H1 (cell line): ENCODE measurements around the gene VAV2. TPM values are rescaled to one million over a fixed set of nuclear protein-coding genes. Genes with fewer than 3 reads are reported as not detected.

Experiments
- CTCF ChIA-PET: fragments of 300-600 bp; sonication (Branson Sonifier 250); formaldehyde crosslinking; loops from one replicate; lab custom pipeline; 2021; ENCODE audit not compliant: partially characterized antibody; lab: Charles Lee
- POLR2A ChIA-PET: fragments of 300-600 bp; sonication (Branson Sonifier 250); formaldehyde crosslinking; loops from one replicate; lab custom pipeline; 2021; ENCODE audit warnings: inconsistent platforms; ENCODE audit not compliant: partially characterized antibody; lab: Charles Lee
- DNase-seq, 2 experiments: peaks; one replicate each; pipeline versions ENCODE4 v3.0.0 to v3.0.0-alpha.2; 2010 to 2022; ENCODE audit warnings: low spot score in 2 of 2, low read depth in 1 of 2, mixed read lengths in 1 of 2
- FAIRE-seq: peaks from 2 replicates; lab custom pipeline; 2011; peaks lifted over from hg19 to GRCh38; lab: Jason Lieb, UNC
- H2AFZ ChIP-seq: 2 replicates; pipeline ENCODE4 v1.8.1; 2012; ENCODE audit warnings: low read length, inconsistent platforms
- H2AK5ac ChIP-seq: 2 replicates; pipeline ENCODE4 v1.6.1; 2013; ENCODE audit warnings: low read depth, low read length
- H2BK120ac ChIP-seq: replicated peaks from 2 replicates; pipeline ENCODE3; 2013; ENCODE audit warnings: low read depth, low read length, inconsistent platforms
- H2BK12ac ChIP-seq: 2 replicates; pipeline ENCODE4 v1.6.1; 2013; ENCODE audit warnings: low read depth, low read length
- H2BK15ac ChIP-seq: 2 replicates; pipeline ENCODE4 v1.6.1; 2013; ENCODE audit warnings: low read length
- H2BK20ac ChIP-seq: 2 replicates; pipeline ENCODE4 v1.6.1; 2013; ENCODE audit warnings: low read length
- H2BK5ac ChIP-seq: 2 replicates; pipeline ENCODE4 v1.6.1; 2013; ENCODE audit warnings: low read depth, low read length
- H3K14ac ChIP-seq: 2 replicates; pipeline ENCODE4 v1.6.1; 2013; ENCODE audit warnings: inconsistent platforms; ENCODE audit not compliant: insufficient read length
- H3K18ac ChIP-seq: 2 replicates; pipeline ENCODE4 v1.6.1; 2013; ENCODE audit warnings: low read length; ENCODE audit errors: extremely low read depth
- H3K23ac ChIP-seq: 2 replicates; pipeline ENCODE4 v1.6.1; 2013; ENCODE audit warnings: inconsistent platforms; ENCODE audit not compliant: insufficient read length
- H3K23me2 ChIP-seq: 2 replicates; pipeline ENCODE4 v1.6.1; 2013; ENCODE audit warnings: low read depth, low read length
- H3K27ac ChIP-seq: 2 replicates; pipeline ENCODE4 v1.6.1; 2011; ENCODE audit warnings: low read depth, low read length, inconsistent platforms
- H3K27me3 ChIP-seq, 4 experiments: replicated peaks in 1 of 4; 1 replicate in 1 of 4; 2 replicates in 3 of 4; pipeline versions ENCODE4 v1.6.1 to v1.8.1; 2011 to 2013; ENCODE audit warnings: low read length in 3 of 4, mild to moderate bottlenecking in 3 of 4, inconsistent platforms in 2 of 4, mixed read lengths in 2 of 4, moderate library complexity in 1 of 4; ENCODE audit not compliant: control insufficient read depth in 3 of 4, insufficient read depth in 3 of 4; ENCODE audit errors: extremely low read depth in 1 of 4
- H3K36me3 ChIP-seq, 4 experiments: 2 replicates each; pipeline versions ENCODE4 v1.6.1 to v1.8.1; 2011 to 2013; ENCODE audit warnings: mild to moderate bottlenecking in 4 of 4, low read length in 3 of 4, moderate library complexity in 2 of 4, control low read depth in 1 of 4, inconsistent platforms in 1 of 4; ENCODE audit not compliant: insufficient read depth in 4 of 4, control insufficient read depth in 2 of 4
- H3K4ac ChIP-seq: replicated peaks from 2 replicates; pipeline ENCODE3; 2013; ENCODE audit warnings: low read length, low read depth, mixed read lengths, inconsistent platforms; ENCODE audit not compliant: insufficient read length
- H3K4me1 ChIP-seq, 4 experiments: replicated peaks in 1 of 4; 1 replicate in 1 of 4; 2 replicates in 3 of 4; pipeline versions ENCODE4 v1.6.1 to v1.8.1; 2011 to 2013; ENCODE audit warnings: low read length in 3 of 4, inconsistent platforms in 2 of 4, mixed read lengths in 1 of 4; ENCODE audit not compliant: insufficient read depth in 4 of 4, control insufficient read depth in 3 of 4
- H3K4me2 ChIP-seq, 2 experiments: 2 replicates each; pipeline versions ENCODE4 v1.6.1 to v1.8.1; 2011 to 2013; ENCODE audit warnings: low read depth in 2 of 2, low read length in 2 of 2, control low read depth in 1 of 2, inconsistent platforms in 1 of 2, mild to moderate bottlenecking in 1 of 2; ENCODE audit not compliant: insufficient read depth in 1 of 2
- H3K4me3 ChIP-seq, 4 experiments: fragments of 200-600, 300-600 bp in 1 of 4; sonication (generic), shearing (Covaris generic), sonication (Bioruptor Twin) in 1 of 4; 2 replicates each; pipeline versions ENCODE4 v1.5.1 to v1.8.1; 2011 to 2016; ENCODE audit warnings: low read length in 4 of 4, low read depth in 3 of 4, control low read depth in 2 of 4, inconsistent platforms in 2 of 4, mild to moderate bottlenecking in 2 of 4, mixed read lengths in 1 of 4, moderate library complexity in 1 of 4; ENCODE audit not compliant: insufficient read depth in 2 of 4; ENCODE audit errors: extremely low read depth in 1 of 4
- H3K56ac ChIP-seq: replicated peaks from 2 replicates; pipeline ENCODE3; 2013; ENCODE audit warnings: low read depth, mild to moderate bottlenecking, mixed read lengths, low read length, inconsistent platforms; ENCODE audit not compliant: insufficient read length
- H3K79me1 ChIP-seq: 2 replicates; pipeline ENCODE4 v1.6.1; 2013; ENCODE audit warnings: low read depth, low read length, control low read depth
- H3K79me2 ChIP-seq, 2 experiments: 2 replicates each; pipeline versions ENCODE4 v1.6.1 to v1.8.1; 2012 to 2013; ENCODE audit warnings: low read length in 2 of 2, mild to moderate bottlenecking in 2 of 2, inconsistent platforms in 1 of 2; ENCODE audit not compliant: insufficient read depth in 2 of 2, control insufficient read depth in 1 of 2
- H3K9ac ChIP-seq, 4 experiments: replicated peaks in 1 of 4; 1 replicate in 1 of 4; 2 replicates in 3 of 4; pipeline versions ENCODE4 v1.6.1 to v1.8.1; 2011 to 2013; ENCODE audit warnings: low read depth in 3 of 4, low read length in 3 of 4, control low read depth in 2 of 4, mild to moderate bottlenecking in 2 of 4, moderate library complexity in 2 of 4, inconsistent platforms in 1 of 4; ENCODE audit errors: extremely low read depth in 1 of 4
- H3K9me3 ChIP-seq, 2 experiments: 2 replicates each; pipeline versions ENCODE4 v1.6.1 to v1.8.1; 2012 to 2013; ENCODE audit warnings: mild to moderate bottlenecking in 2 of 2, moderate library complexity in 2 of 2, control low read depth in 1 of 2, inconsistent platforms in 1 of 2, low read depth in 1 of 2, low read length in 1 of 2, mixed read lengths in 1 of 2; ENCODE audit not compliant: insufficient read depth in 2 of 2
- H4K20me1 ChIP-seq, 2 experiments: replicated peaks in 1 of 2; 2 replicates each; pipeline versions ENCODE3 to v1.8.1; 2011 to 2013; ENCODE audit warnings: inconsistent platforms in 2 of 2, low read length in 2 of 2, mild to moderate bottlenecking in 1 of 2; ENCODE audit not compliant: insufficient read depth in 2 of 2, control insufficient read depth in 1 of 2
- H4K5ac ChIP-seq: 2 replicates; pipeline ENCODE4 v1.6.1; 2013; ENCODE audit warnings: low read length, low read depth, mixed read lengths, inconsistent platforms; ENCODE audit not compliant: insufficient read length
- H4K8ac ChIP-seq: 2 replicates; pipeline ENCODE4 v1.8.0; 2013; ENCODE audit warnings: mild to moderate bottlenecking, moderate library complexity, low read length, inconsistent platforms; ENCODE audit not compliant: insufficient read depth; ENCODE audit errors: extremely low read depth
- H4K91ac ChIP-seq: replicated peaks from 2 replicates; pipeline ENCODE3; 2013; ENCODE audit warnings: low read length, mixed read lengths, inconsistent platforms; ENCODE audit not compliant: insufficient read length
- NRF1 ChIP-seq: IDR thresholded peaks from 2 replicates; pipeline ENCODE4 v1.6.1; 2011; ENCODE audit warnings: mild to moderate bottlenecking, low read depth, low read length, improper control_type of control experiment
- RFX5 ChIP-seq: IDR thresholded peaks from 2 replicates; pipeline ENCODE4 v1.6.1; 2011; ENCODE audit warnings: low read depth, low read length, improper control_type of control experiment, borderline replicate concordance
- TEAD4 ChIP-seq: IDR thresholded peaks from 2 replicates; pipeline ENCODE4 v1.6.1; 2012; ENCODE audit warnings: low read depth, low read length, inconsistent platforms, mixed read lengths
- WGBS, 2 experiments: shearing (Covaris generic) in 1 of 2; methylation state at CpG; one replicate each; pipeline versions ENCODE4 v1.1.6 to v1.1.7; 2013 to 2015; ENCODE audit warnings: low lambda C conversion rate in 2 of 2, mixed read lengths in 2 of 2, inconsistent platforms in 1 of 2, low coverage in 1 of 2, missing lambda C conversion rate in 1 of 2; ENCODE audit not compliant: insufficient replicate concordance in 2 of 2, insufficient coverage in 1 of 2, insufficient read length in 1 of 2; ENCODE audit errors: extremely low coverage in 1 of 2, missing lambda C conversion rate in 1 of 2; 5-methylcytosine and 5-hydroxymethylcytosine counted together
- polyA plus RNA-seq, 7 experiments: library from polyadenylated mRNA; depleted of rRNA in 3 of 7; stranded (reverse) in 5 of 7; unstranded in 2 of 7; fragments of >200 nt in 5 of 7; fragments of 200-250 nt in 2 of 7; gene quantifications; 1 replicate in 5 of 7; 2 replicates in 1 of 7; 4 replicates in 1 of 7; pipeline versions ENCODE4 v1.2.1 to v1.2.3, GENCODE V29; 2011 to 2013; ENCODE audit warnings: missing spikeins in 2 of 7, mixed read lengths in 2 of 7
- total RNA-seq: library from RNA; stranded (reverse); fragmentation: NEBNext Ultra II Directional; extraction: Animal tissue kit (Norgen Biotek cat#: 25700); gene quantifications from 2 replicates; pipeline ENCODE4 v1.2.1, GENCODE V29; 2021

The VAV2 gene
- total and polyA plus RNA-seq, 2 of the 8 experiments (the other 6 are each of a cell fraction or from before 2014, with no cell fraction given), result 13.6 to 37.6 TPM

GRCh38 chr9:133783331-133783731 lies 208.8 kb downstream of the VAV2 start:
- Histone ChIP-seq H2BK12ac (no peak overlapping the region), H3K9me3 (no peaks in the 10 kb centered on the region), H3K4me1 (peaks cover 0 to 3% (median 1%) of the 10 kb centered on the region in 4 experiments; a peak in 4 of 7 replicates), H3K4me3 (no peak overlapping the region), H2BK120ac (no peak overlapping the region), H3K79me2 (no peaks in the 10 kb centered on the region), H3K18ac (no peak overlapping the region), H2BK15ac (no peak overlapping the region), H3K56ac (no peak overlapping the region), H3K4me2 (no peak overlapping the region), H4K8ac (no peak overlapping the region), H4K5ac (no peak overlapping the region), H4K20me1 (peaks cover 6 to 15% of the 10 kb centered on the region in 2 experiments), H4K91ac (no peak overlapping the region), H3K27ac (no peak overlapping the region), H3K23me2 (no peaks in the 10 kb centered on the region)
- FAIRE-seq, result no peak
- POLR2A ChIA-PET, result interaction anchor here (0.6 kb wide), 1 partner anchor 111 kb away, joined by 3 read pairs; no protein-coding TSS in a partner anchor
- WGBS, 2 experiments, result 98% methylated on average over 11 of the region's 13 CpGs; no CpG with 5 or more reads in 1 of the 2 experiments
- TF ChIP-seq TEAD4, result no peak
- TF ChIP-seq NRF1, result no peak
- no peak for TF ChIP-seq RFX5
- TF ChIP-seq, all 59 proteins: peak for 0
- no peak for DNase-seq
- no peak overlapping the region for H3K4ac ChIP-seq
- no peak overlapping the region for H2AFZ ChIP-seq
- no peak overlapping the region for H2BK20ac ChIP-seq
- no peak overlapping the region for H3K23ac ChIP-seq
- H2AK5ac ChIP-seq, result no peak overlapping the region
- no peak overlapping the region for H2BK5ac ChIP-seq
- no peak overlapping the region for H3K14ac ChIP-seq
- CTCF ChIA-PET, result interaction anchor here (0.9 to 6.1 kb wide), 20 partner anchors 12 to 602 kb away, joined by 3 to 75 read pairs (median 10); partner anchors contain the start of gene SARDH
- no peak overlapping the region for H3K9ac ChIP-seq
- H3K79me1 ChIP-seq, result no peaks in the 10 kb centered on the region; the same call in 1 of the 2 replicates
- no peaks in the 10 kb centered on the region for H3K27me3 ChIP-seq
- H3K36me3 ChIP-seq, result peaks cover 0 to 9% (median 4%) of the 10 kb centered on the region in 4 experiments; a peak in 3 of 8 replicates
